SK-N-SH (cell line): Measurements from ENCODE around the gene TEAD3. TPM values are rescaled to one million over a fixed set of nuclear protein-coding genes. Genes with fewer than 3 reads are reported as not detected.

Source experiments
- CTCF ChIA-PET: fragments of 300-600, 350-600 bp; formaldehyde crosslinking; extraction: SDS; loops from one replicate; lab custom pipeline; 2021; lab: Yijun Ruan, JAX
- POLR2A ChIA-PET: fragments of 350-600 bp; sonication (Branson Sonifier 250); formaldehyde crosslinking; extraction: SDS; loops from one replicate; lab custom pipeline; 2020; ENCODE audit warnings: antibody characterized with exemption, inconsistent platforms; lab: Yijun Ruan, JAX
- DNase-seq: peaks from one replicate; pipeline ENCODE4 v3.0.0; 2012
- H2AFZ ChIP-seq: fragments of 200-600 bp; sonication (generic); 2 replicates; pipeline ENCODE4 v1.8.1; 2016; ENCODE audit warnings: antibody characterized with exemption, mild to moderate bottlenecking, low read depth
- H3F3A ChIP-seq: fragments of 200-600 bp; sonication (generic); replicated peaks from 2 replicates; pipeline ENCODE3; 2016; ENCODE audit warnings: antibody characterized with exemption, mild to moderate bottlenecking; ENCODE audit not compliant: insufficient read depth
- H3K27ac ChIP-seq, 2 experiments: fragments of 200-500 bp in 1 of 2; fragments of 200-600 bp in 1 of 2; sonication (Bioruptor generic) in 1 of 2; sonication (generic), shearing (Covaris generic) in 1 of 2; 2 replicates each; pipeline versions ENCODE4 v1.5.1 to v1.6.1; 2014 to 2016; ENCODE audit warnings: low read depth in 2 of 2, inconsistent platforms in 1 of 2, low read length in 1 of 2, mild to moderate bottlenecking in 1 of 2, mixed read lengths in 1 of 2
- H3K27me3 ChIP-seq: fragments of 200-600 bp; sonication (generic), shearing (Covaris generic); 2 replicates; pipeline ENCODE4 v1.6.1; 2016; ENCODE audit warnings: mixed run types; ENCODE audit not compliant: insufficient read depth
- H3K36me3 ChIP-seq, 2 experiments: fragments of 200-500 bp in 1 of 2; fragments of 200-600 bp in 1 of 2; sonication (Bioruptor generic) in 1 of 2; sonication (generic) in 1 of 2; replicated peaks in 1 of 2; 2 replicates each; pipeline versions ENCODE3 to v1.5.1; 2014 to 2016; ENCODE audit warnings: low read length in 1 of 2, mild to moderate bottlenecking in 1 of 2; ENCODE audit not compliant: insufficient read depth in 2 of 2, control insufficient read depth in 1 of 2
- H3K4me1 ChIP-seq, 2 experiments: fragments of 200-500 bp in 1 of 2; fragments of 200-600 bp in 1 of 2; sonication (Bioruptor generic) in 1 of 2; sonication (generic), shearing (Covaris generic) in 1 of 2; 2 replicates each; pipeline versions ENCODE4 v1.5.1 to v1.6.1; 2014 to 2016; ENCODE audit warnings: low read depth in 1 of 2, low read length in 1 of 2, mixed run types in 1 of 2; ENCODE audit not compliant: insufficient read depth in 2 of 2, control insufficient read depth in 1 of 2
- H3K4me2 ChIP-seq: fragments of 200-600 bp; sonication (generic), shearing (Covaris generic); 2 replicates; pipeline ENCODE4 v1.6.1; 2017; ENCODE audit warnings: mixed run types
- H3K4me3 ChIP-seq, 2 experiments: fragments of 200-500 bp in 1 of 2; fragments of 200-600 bp in 1 of 2; sonication (Bioruptor generic) in 1 of 2; sonication (generic), shearing (Covaris generic) in 1 of 2; 2 replicates each; pipeline versions ENCODE4 v1.5.1 to v1.8.1; 2014 to 2016; ENCODE audit warnings: low read depth in 2 of 2, inconsistent platforms in 1 of 2, low read length in 1 of 2, mild to moderate bottlenecking in 1 of 2, mixed read lengths in 1 of 2, moderate library complexity in 1 of 2
- H3K79me2 ChIP-seq: fragments of 200-600 bp; sonication (generic); 2 replicates; pipeline ENCODE4 v1.8.1; 2017; ENCODE audit warnings: mild to moderate bottlenecking; ENCODE audit not compliant: insufficient read depth
- H3K9ac ChIP-seq: fragments of 200-600 bp; sonication (generic); 2 replicates; pipeline ENCODE4 v1.6.1; 2017; ENCODE audit warnings: mixed run types
- H3K9me2 ChIP-seq: fragments of 200-600 bp; sonication (generic); 2 replicates; pipeline ENCODE4 v1.6.1; 2017; ENCODE audit warnings: mixed run types
- H3K9me3 ChIP-seq: fragments of 200-600 bp; sonication (generic); 2 replicates; pipeline ENCODE4 v1.6.1; 2017; ENCODE audit warnings: mixed run types, mild to moderate bottlenecking, moderate library complexity
- H4K20me1 ChIP-seq: fragments of 200-600 bp; sonication (generic); 2 replicates; pipeline ENCODE4 v1.6.1; 2017; ENCODE audit warnings: mild to moderate bottlenecking, mixed run types; ENCODE audit not compliant: insufficient read depth
- CHD2 ChIP-seq: fragments of 150-350 bp; IDR thresholded peaks from 2 replicates; pipeline ENCODE4 v1.6.1; 2018; ENCODE audit warnings: low read length; ENCODE audit not compliant: partially characterized antibody
- GATA2 ChIP-seq: sonication (generic); formaldehyde crosslinking; IDR thresholded peaks from 2 replicates; pipeline ENCODE4 v1.5.0; 2020; ENCODE audit warnings: mild to moderate bottlenecking, missing genetic modification reagents
- JUND ChIP-seq: IDR thresholded peaks from 2 replicates; pipeline ENCODE4 v1.4.0; 2012
- RAD21 ChIP-seq: IDR thresholded peaks from 2 replicates; pipeline ENCODE4 v1.6.1; 2012; ENCODE audit warnings: mild to moderate bottlenecking, low read length
- RCOR1 ChIP-seq: fragments of 150-350 bp; IDR thresholded peaks from 2 replicates; pipeline ENCODE4 v1.6.1; 2017; ENCODE audit warnings: antibody characterized with exemption, low read length
- RFX5 ChIP-seq: IDR thresholded peaks from 2 replicates; pipeline ENCODE4 v1.6.1; 2012; ENCODE audit warnings: mild to moderate bottlenecking, improper control_type of control experiment, low read length
- SMC3 ChIP-seq: IDR thresholded peaks from 2 replicates; pipeline ENCODE4 v1.6.1; 2012; ENCODE audit warnings: low read depth, low read length, improper control_type of control experiment
- YY1 ChIP-seq: IDR thresholded peaks from 2 replicates; pipeline ENCODE4 v1.4.0; 2012; ENCODE audit warnings: low read depth, mild to moderate bottlenecking
- WGBS: methylation state at CpG from one replicate; pipeline ENCODE4 v1.1.6; 2017; ENCODE audit warnings: low lambda C conversion rate; 5-methylcytosine and 5-hydroxymethylcytosine counted together
- polyA plus RNA-seq, 3 experiments: library from polyadenylated mRNA; depleted of rRNA; stranded (reverse); fragments of >200 nt; gene quantifications; 2 replicates each; pipeline ENCODE4 v1.2.3, GENCODE V29; 2012
- TF ChIP-seq, protein P1 (sequence below): IDR thresholded peaks from 2 replicates; pipeline ENCODE4; 2012
- TF ChIP-seq, protein P2 (sequence below): fragments of 150-350 bp; IDR thresholded peaks from 2 replicates; pipeline ENCODE4 v1.6.1; 2016; ENCODE audit warnings: mild to moderate bottlenecking, low read depth, low read length
- TF ChIP-seq, protein P3 (sequence below): fragments of 200-600 bp; sonication (generic); IDR thresholded peaks from 2 replicates; pipeline ENCODE4 v1.6.1; 2017; ENCODE audit warnings: antibody characterized with exemption, mild to moderate bottlenecking, moderate library complexity
- TF ChIP-seq, protein P4 (sequence below): IDR thresholded peaks from 2 replicates; pipeline ENCODE4 v1.6.1; 2012; ENCODE audit warnings: mild to moderate bottlenecking, low read depth, low read length, moderate library complexity

TEAD3 gene
- polyA plus RNA-seq, 1 of the 3 experiments (the other 2 are of a cell fraction): 7.1 TPM

DNA sequence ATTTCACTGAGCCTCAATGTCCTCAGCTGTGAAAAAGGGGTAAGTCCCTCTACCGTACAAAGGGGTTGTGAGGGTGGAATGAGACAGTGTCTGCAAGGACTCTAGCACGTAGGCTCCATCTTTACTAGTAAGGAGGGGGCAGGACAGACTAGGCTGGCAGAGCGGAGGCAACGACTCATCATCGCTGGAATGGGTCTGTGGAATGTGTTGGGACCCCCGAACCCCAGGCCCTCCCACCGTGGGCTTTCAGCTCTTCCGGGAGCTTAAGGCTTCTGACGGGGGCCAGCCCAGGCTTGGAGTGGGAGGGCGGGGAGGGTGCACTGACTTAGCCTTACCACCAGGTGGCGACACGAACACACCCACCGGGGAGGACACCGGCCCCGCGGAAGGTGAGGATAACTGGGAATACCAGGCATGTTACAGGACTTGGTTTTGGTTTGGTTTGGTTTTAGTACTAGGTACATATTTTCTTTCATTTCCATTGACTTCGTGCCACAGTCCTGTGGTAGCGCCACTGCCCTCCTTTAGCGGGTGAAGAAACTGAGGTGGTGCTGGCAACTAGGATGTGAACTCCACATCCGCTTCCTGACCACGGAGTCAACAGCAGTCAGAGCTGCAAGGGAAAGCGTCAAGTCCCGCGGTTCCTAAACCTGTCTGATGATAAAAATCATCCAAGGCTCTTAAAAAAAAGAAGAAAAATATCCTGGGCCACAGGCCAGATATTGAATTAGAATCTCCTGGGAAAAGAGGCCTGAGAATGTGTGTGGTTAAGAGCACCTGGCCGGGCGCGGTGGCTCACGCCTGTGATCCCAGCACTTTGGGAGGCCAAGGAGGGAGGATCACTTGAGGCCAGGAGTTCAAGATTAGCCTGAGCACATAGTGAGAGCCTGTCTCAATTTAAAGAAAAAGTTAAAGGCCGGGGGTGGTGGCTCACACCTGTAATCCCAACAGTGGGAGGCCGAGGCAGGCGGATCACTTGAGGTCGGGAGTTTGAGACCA, 26.1 kb upstream of the TEAD3 start:
- no peak overlapping the region for H3K9ac ChIP-seq
- no peak for TF ChIP-seq JUND
- TF ChIP-seq, protein P1, sequence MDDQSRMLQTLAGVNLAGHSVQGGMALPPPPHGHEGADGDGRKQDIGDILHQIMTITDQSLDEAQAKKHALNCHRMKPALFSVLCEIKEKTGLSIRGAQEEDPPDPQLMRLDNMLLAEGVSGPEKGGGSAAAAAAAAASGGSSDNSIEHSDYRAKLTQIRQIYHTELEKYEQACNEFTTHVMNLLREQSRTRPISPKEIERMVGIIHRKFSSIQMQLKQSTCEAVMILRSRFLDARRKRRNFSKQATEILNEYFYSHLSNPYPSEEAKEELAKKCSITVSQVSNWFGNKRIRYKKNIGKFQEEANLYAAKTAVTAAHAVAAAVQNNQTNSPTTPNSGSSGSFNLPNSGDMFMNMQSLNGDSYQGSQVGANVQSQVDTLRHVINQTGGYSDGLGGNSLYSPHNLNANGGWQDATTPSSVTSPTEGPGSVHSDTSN: no peak
- TF ChIP-seq, protein P2, sequence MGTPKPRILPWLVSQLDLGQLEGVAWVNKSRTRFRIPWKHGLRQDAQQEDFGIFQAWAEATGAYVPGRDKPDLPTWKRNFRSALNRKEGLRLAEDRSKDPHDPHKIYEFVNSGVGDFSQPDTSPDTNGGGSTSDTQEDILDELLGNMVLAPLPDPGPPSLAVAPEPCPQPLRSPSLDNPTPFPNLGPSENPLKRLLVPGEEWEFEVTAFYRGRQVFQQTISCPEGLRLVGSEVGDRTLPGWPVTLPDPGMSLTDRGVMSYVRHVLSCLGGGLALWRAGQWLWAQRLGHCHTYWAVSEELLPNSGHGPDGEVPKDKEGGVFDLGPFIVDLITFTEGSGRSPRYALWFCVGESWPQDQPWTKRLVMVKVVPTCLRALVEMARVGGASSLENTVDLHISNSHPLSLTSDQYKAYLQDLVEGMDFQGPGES: no peak
- peak; percentile 96 for TF ChIP-seq RAD21
- TF ChIP-seq GATA2 (CRISPR knock-in tag): 0 out of 2 replicates have a peak, but pooled peaks have one; percentile 15
- TF ChIP-seq, protein P3, sequence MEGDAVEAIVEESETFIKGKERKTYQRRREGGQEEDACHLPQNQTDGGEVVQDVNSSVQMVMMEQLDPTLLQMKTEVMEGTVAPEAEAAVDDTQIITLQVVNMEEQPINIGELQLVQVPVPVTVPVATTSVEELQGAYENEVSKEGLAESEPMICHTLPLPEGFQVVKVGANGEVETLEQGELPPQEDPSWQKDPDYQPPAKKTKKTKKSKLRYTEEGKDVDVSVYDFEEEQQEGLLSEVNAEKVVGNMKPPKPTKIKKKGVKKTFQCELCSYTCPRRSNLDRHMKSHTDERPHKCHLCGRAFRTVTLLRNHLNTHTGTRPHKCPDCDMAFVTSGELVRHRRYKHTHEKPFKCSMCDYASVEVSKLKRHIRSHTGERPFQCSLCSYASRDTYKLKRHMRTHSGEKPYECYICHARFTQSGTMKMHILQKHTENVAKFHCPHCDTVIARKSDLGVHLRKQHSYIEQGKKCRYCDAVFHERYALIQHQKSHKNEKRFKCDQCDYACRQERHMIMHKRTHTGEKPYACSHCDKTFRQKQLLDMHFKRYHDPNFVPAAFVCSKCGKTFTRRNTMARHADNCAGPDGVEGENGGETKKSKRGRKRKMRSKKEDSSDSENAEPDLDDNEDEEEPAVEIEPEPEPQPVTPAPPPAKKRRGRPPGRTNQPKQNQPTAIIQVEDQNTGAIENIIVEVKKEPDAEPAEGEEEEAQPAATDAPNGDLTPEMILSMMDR: peak; percentile 84
- peak; percentile 96 for TF ChIP-seq SMC3
- TF ChIP-seq RCOR1: 0 out of 2 replicates have a peak, but pooled peaks have one; percentile 20
- no peak for TF ChIP-seq RFX5
- TF ChIP-seq, all 33 proteins: peak for 5
- no peaks in the 10 kb centered on the region for H3K36me3 ChIP-seq
- no peak overlapping the region for H3K4me2 ChIP-seq
- ChIA-PET CTCF (interaction anchor here (0.6 to 7.0 kb wide), 57 partner anchors 10 to 243 kb away, joined by 3 to 127 read pairs (median 4); partner anchors contain the start of genes ARMC12 and TEAD3), POLR2A (no interaction called here)
- H3K27ac ChIP-seq: no peak overlapping the region
- no peaks in the 10 kb centered on the region for H4K20me1 ChIP-seq
- peaks cover 0 to 5% of the 10 kb centered on the region in 2 experiments; a peak in 1 of 4 replicates for H3K4me1 ChIP-seq
- H3F3A ChIP-seq: no peaks in the 10 kb centered on the region
- H3K4me3 ChIP-seq: peak overlapping the region in 1 of 2 experiments; percentile 21; a peak in 1 of 4 replicates
- H3K9me3 ChIP-seq: no peaks in the 10 kb centered on the region
- no peaks in the 10 kb centered on the region for H3K9me2 ChIP-seq
- no peaks in the 10 kb centered on the region for H3K79me2 ChIP-seq
- no peaks in the 10 kb centered on the region for H3K27me3 ChIP-seq
- DNase-seq: peak; percentile 92
- 0 out of 2 replicates have a peak overlapping the region, but pooled peaks have one; percentile 30 for H2AFZ ChIP-seq
- 50% methylated on average over 28 of the region's 32 CpGs for WGBS

DNA sequence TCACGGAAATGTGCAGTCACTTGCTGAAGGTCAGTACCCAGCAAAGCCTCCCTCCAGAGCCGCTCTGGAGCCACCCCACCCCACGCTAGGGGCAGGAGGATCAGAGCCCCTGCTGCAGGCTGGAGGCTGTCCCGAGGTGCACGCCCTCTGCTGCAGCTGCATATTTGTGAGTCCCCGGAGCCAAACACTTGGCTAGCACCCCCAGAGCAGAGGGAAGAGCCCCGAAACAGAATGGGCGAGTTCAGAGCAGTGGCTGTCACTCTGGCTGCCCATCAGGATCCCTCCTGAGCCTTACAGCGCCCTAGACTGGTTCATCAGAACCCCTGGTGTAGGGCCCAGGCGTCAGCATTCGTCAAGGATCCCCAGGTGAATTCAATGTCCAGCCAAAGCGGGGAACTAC, 25.3 kb upstream of the TEAD3 start:
- Histone ChIP-seq H2AFZ (no peak overlapping the region), H3K27ac (no peak overlapping the region), H3K4me2 (no peak overlapping the region), H3K79me2 (no peaks in the 10 kb centered on the region), H3K4me1 (peaks cover 0 to 5% of the 10 kb centered on the region in 2 experiments; a peak in 1 of 4 replicates), H3F3A (no peaks in the 10 kb centered on the region), H3K36me3 (no peaks in the 10 kb centered on the region), H3K9me2 (no peaks in the 10 kb centered on the region), H3K9ac (no peak overlapping the region), H3K4me3 (no peak overlapping the region), H3K9me3 (no peaks in the 10 kb centered on the region), H4K20me1 (no peaks in the 10 kb centered on the region), H3K27me3 (no peaks in the 10 kb centered on the region)
- TF ChIP-seq, protein P4, sequence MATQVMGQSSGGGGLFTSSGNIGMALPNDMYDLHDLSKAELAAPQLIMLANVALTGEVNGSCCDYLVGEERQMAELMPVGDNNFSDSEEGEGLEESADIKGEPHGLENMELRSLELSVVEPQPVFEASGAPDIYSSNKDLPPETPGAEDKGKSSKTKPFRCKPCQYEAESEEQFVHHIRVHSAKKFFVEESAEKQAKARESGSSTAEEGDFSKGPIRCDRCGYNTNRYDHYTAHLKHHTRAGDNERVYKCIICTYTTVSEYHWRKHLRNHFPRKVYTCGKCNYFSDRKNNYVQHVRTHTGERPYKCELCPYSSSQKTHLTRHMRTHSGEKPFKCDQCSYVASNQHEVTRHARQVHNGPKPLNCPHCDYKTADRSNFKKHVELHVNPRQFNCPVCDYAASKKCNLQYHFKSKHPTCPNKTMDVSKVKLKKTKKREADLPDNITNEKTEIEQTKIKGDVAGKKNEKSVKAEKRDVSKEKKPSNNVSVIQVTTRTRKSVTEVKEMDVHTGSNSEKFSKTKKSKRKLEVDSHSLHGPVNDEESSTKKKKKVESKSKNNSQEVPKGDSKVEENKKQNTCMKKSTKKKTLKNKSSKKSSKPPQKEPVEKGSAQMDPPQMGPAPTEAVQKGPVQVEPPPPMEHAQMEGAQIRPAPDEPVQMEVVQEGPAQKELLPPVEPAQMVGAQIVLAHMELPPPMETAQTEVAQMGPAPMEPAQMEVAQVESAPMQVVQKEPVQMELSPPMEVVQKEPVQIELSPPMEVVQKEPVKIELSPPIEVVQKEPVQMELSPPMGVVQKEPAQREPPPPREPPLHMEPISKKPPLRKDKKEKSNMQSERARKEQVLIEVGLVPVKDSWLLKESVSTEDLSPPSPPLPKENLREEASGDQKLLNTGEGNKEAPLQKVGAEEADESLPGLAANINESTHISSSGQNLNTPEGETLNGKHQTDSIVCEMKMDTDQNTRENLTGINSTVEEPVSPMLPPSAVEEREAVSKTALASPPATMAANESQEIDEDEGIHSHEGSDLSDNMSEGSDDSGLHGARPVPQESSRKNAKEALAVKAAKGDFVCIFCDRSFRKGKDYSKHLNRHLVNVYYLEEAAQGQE: no peak
- TF ChIP-seq CHD2 (no peak), YY1 (no peak)
- no peak for DNase-seq
- CTCF ChIA-PET: interaction anchor here (0.6 to 7.0 kb wide), 43 partner anchors 9 to 243 kb away, joined by 3 to 127 read pairs (median 5); partner anchors contain the start of genes ARMC12 and TEAD3
- POLR2A ChIA-PET: no interaction called here
- WGBS: 76% methylated on average over 8 of the region's 12 CpGs
